CD4-positive, CD25-positive, alpha-beta regulatory T cell (primary cell): ENCODE results near the gene CETN3. TPM values are rescaled to one million over a fixed set of nuclear protein-coding genes. Genes with fewer than 3 reads are reported as not detected.
A peak's percentile ranks its signal among the peaks of the same experiment; 100 is the strongest.

ENCODE experiments used
- ATAC-seq, 2 donors: fragments of 150-1000 bp; cut with Tn5 transposase; one replicate each; pipeline ENCODE4 v1.10.0; 2021; ENCODE audit warnings: low read depth in 2 of 2, moderate number of reproducible peaks in 2 of 2, moderate library complexity in 1 of 2
- DNase-seq, 3 donors: peaks; one replicate each; pipeline versions ENCODE4 v3.0.0 to v3.0.0-alpha.2; 2012 to 2022; ENCODE audit warnings: mixed read lengths in 1 of 3
- H3K27ac ChIP-seq: one replicate; pipeline ENCODE4 v1.7.0; 2013; ENCODE audit warnings: mild to moderate bottlenecking, low read length; ENCODE audit not compliant: insufficient read depth, poor library complexity, severe bottlenecking
- H3K27me3 ChIP-seq: one replicate; pipeline ENCODE4 v1.7.0; 2013; ENCODE audit warnings: low read length; ENCODE audit not compliant: control insufficient read depth, insufficient read depth
- H3K36me3 ChIP-seq: one replicate; pipeline ENCODE4 v1.7.0; 2013; ENCODE audit warnings: mild to moderate bottlenecking, low read length, moderate library complexity; ENCODE audit not compliant: control insufficient read depth, insufficient read depth
- H3K4me1 ChIP-seq: 2 replicates; pipeline ENCODE4 v1.7.0; 2013; ENCODE audit warnings: mild to moderate bottlenecking, low read length; ENCODE audit not compliant: insufficient read depth, control insufficient read depth, poor library complexity, severe bottlenecking
- H3K4me3 ChIP-seq: one replicate; pipeline ENCODE4 v1.7.0; 2013; ENCODE audit warnings: low read depth, mild to moderate bottlenecking, low read length, moderate library complexity
- H3K9me3 ChIP-seq, 2 experiments: 1 replicate in 1 of 2; 2 replicates in 1 of 2; pipeline ENCODE4 v1.7.0; 2013; ENCODE audit warnings: low read length in 2 of 2, mild to moderate bottlenecking in 1 of 2, moderate library complexity in 1 of 2; ENCODE audit not compliant: control insufficient read depth in 2 of 2
- H3K27ac Mint-ChIP-seq, 3 donors: one replicate each; pipeline ENCODE4 v1.8.0; 2020 to 2022; ENCODE audit warnings: mild to moderate bottlenecking in 3 of 3, mixed read lengths in 3 of 3, moderate library complexity in 2 of 3
- H3K27me3 Mint-ChIP-seq: one replicate; pipeline ENCODE4 v1.8.0; 2022; ENCODE audit warnings: mild to moderate bottlenecking, mixed read lengths
- H3K36me3 Mint-ChIP-seq: one replicate; pipeline ENCODE4 v1.8.0; 2020; ENCODE audit warnings: mixed read lengths
- H3K4me1 Mint-ChIP-seq, 4 donors: one replicate each; pipeline ENCODE4 v1.8.0; 2020 to 2022; ENCODE audit warnings: mixed read lengths in 4 of 4, mild to moderate bottlenecking in 1 of 4
- H3K4me3 Mint-ChIP-seq, 4 donors: one replicate each; pipeline ENCODE4 v1.8.0; 2020 to 2022; ENCODE audit warnings: mild to moderate bottlenecking in 4 of 4, mixed read lengths in 4 of 4, moderate library complexity in 3 of 4
- H3K9me3 Mint-ChIP-seq, 7 donors: one replicate each; pipeline ENCODE4 v1.8.0; 2020 to 2022; ENCODE audit warnings: mixed read lengths in 7 of 7, mild to moderate bottlenecking in 3 of 7, moderate library complexity in 2 of 7
- polyA plus RNA-seq, 4 donors: library from polyadenylated mRNA; unstranded; fragments of 300-500 nt; fragmentation: Illumina TruSeq; gene quantifications; one replicate each; pipeline ENCODE4 v1.2.3, GENCODE V29; 2021
- total RNA-seq: library from RNA; stranded (reverse); gene quantifications from one replicate; pipeline ENCODE4 v1.2.3, GENCODE V29; 2022

The CETN3 gene
- total and polyA plus RNA-seq, 5 donors from 2014 or later = 5.2 to 31.0 (median 20.3) TPM

GRCh38 chr5:90421136-90421535, 11.6 kb upstream of the CETN3 start:
- ATAC-seq (no peak), DNase-seq (no peak)
- Mint-ChIP-seq H3K4me3 (no peak overlapping the region), H3K9me3 (peaks cover 0 to 1% (median 0%) of the 10 kb centered on the region in 7 donors), H3K27me3 (peaks cover 63% of the 10 kb centered on the region), H3K4me1 (no peaks in the 10 kb centered on the region), H3K36me3 (no peaks in the 10 kb centered on the region), H3K27ac (no peak overlapping the region)
- Histone ChIP-seq H3K27me3 (peaks cover 6% of the 10 kb centered on the region), H3K9me3 (no peaks in the 10 kb centered on the region), H3K27ac (no peak overlapping the region), H3K4me1 (no peaks in the 10 kb centered on the region), H3K36me3 (no peaks in the 10 kb centered on the region), H3K4me3 (no peak overlapping the region)

GRCh38 chr5:90418214-90418613, 8.7 kb upstream of the CETN3 start:
- Mint-ChIP-seq H3K4me3 (no peak overlapping the region), H3K9me3 (peaks cover 0 to 4% (median 0%) of the 10 kb centered on the region in 7 donors), H3K27me3 (peaks cover 41% of the 10 kb centered on the region), H3K36me3 (no peaks in the 10 kb centered on the region), H3K27ac (no peak overlapping the region), H3K4me1 (no peaks in the 10 kb centered on the region)
- ATAC-seq (no peak), DNase-seq (no peak)
- Histone ChIP-seq H3K36me3 (no peaks in the 10 kb centered on the region), H3K4me1 (no peaks in the 10 kb centered on the region), H3K27me3 (peaks cover 6% of the 10 kb centered on the region), H3K27ac (no peak overlapping the region), H3K4me3 (no peak overlapping the region), H3K9me3 (no peaks in the 10 kb centered on the region)

- ATAC-seq (no peak), DNase-seq (no peak)
- peaks cover 4 to 16% (median 14%) of the 10 kb centered on the region in 4 donors for H3K4me1 Mint-ChIP-seq
Observed at GRCh38 chr5:90410178-90410762, 714 bp upstream of the CETN3 start.

DNA sequence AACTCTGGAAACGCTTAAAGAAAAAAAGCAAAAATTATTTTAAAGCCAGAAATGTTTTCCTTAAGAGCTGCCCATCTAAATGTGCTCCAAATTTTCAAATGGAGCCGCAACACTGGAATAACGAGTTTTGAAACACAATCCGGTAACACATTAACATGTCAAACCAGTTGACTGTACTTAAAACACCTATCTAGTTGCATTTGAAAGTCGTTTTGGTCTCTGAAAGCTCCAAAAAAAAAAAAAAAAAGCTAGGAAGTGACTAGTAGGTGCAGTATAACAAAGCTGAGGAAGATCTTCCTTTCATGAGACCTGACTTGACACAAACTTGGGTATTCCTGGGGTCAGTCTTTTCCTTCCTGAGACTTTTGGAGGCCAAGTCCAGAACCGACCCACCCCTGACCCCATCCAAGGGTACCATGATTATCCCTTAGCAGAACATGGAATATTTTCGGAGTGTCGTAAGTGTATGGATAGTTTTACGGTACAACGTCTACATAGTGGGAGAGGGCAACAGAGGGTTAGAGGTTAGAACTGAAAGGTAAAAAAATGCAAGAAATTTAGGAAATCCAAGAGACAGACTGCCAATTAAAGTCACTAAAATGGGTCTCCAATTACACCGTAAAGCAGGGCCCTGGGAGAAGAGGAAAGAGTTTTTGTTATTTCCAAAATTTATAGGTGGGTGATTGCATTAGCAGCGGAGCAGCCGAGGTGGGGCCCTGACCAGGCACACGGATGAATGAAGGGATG, 812 bp downstream of the CETN3 start:
- no peak for ATAC-seq

More at GRCh38 chr5:90410178-90410762, 714 bp upstream of the CETN3 start:
- Histone ChIP-seq H3K4me1 (peaks cover 16% of the 10 kb centered on the region), H3K9me3 (no peaks in the 10 kb centered on the region), H3K4me3 (peak overlapping the region; percentile 89), H3K36me3 (peaks cover 7% of the 10 kb centered on the region), H3K27me3 (no peaks in the 10 kb centered on the region), H3K27ac (peak overlapping the region; percentile 96)
- H3K9me3 Mint-ChIP-seq = peaks cover 0 to 2% (median 0%) of the 10 kb centered on the region in 7 donors
- no peak overlapping the region for H3K27ac Mint-ChIP-seq
- H3K4me3 Mint-ChIP-seq = no peak overlapping the region
- H3K27me3 Mint-ChIP-seq = peaks cover 4% of the 10 kb centered on the region
- H3K36me3 Mint-ChIP-seq = peaks cover 8% of the 10 kb centered on the region

DNA sequence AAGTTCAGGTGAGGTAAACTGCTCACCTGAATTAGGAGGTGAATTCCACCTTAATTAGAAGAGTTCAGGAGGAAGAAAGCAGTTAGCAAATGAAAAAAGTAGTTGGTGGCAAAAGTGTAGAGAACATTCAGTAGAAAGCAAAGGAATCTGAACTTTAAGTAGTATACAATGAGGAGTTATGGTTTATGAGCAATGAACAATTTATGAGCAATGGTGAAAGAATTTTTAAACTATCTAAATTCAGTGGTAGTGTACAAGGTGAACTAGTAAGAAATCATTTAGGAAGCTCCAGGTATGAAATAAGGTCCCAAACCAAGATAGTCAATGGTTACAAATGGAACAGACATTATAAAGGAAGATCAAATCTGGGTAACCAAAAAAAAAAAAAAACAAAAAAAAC, 3.1 kb downstream of the CETN3 start:
- peaks cover 18% of the 10 kb centered on the region for H3K36me3 ChIP-seq
- H3K27me3 ChIP-seq = no peaks in the 10 kb centered on the region
- peaks cover 16% of the 10 kb centered on the region for H3K4me1 ChIP-seq
- Mint-ChIP-seq H3K27ac (no peak overlapping the region), H3K36me3 (peaks cover 20% of the 10 kb centered on the region), H3K4me1 (peaks cover 4 to 25% (median 17%) of the 10 kb centered on the region in 4 donors), H3K27me3 (no peaks in the 10 kb centered on the region), H3K9me3 (no peaks in the 10 kb centered on the region), H3K4me3 (peak overlapping the region in 2 of 4 donors; percentile 22 to 70)
- DNase-seq (no peak), ATAC-seq (no peak)
- no peak overlapping the region for H3K4me3 ChIP-seq
- no peaks in the 10 kb centered on the region for H3K9me3 ChIP-seq
- H3K27ac ChIP-seq = no peak overlapping the region

More for the DNA sequence above, 812 bp downstream of the CETN3 start:
- Mint-ChIP-seq H3K27me3 (no peaks in the 10 kb centered on the region), H3K36me3 (peaks cover 12% of the 10 kb centered on the region), H3K27ac (no peak overlapping the region), H3K9me3 (no peaks in the 10 kb centered on the region), H3K4me1 (peaks cover 4 to 20% (median 16%) of the 10 kb centered on the region in 4 donors), H3K4me3 (no peak overlapping the region)
- peaks cover 10% of the 10 kb centered on the region for H3K36me3 ChIP-seq
- peaks cover 16% of the 10 kb centered on the region for H3K4me1 ChIP-seq
- peak in 1 of 3 donors; percentile 6 for DNase-seq
- no peaks in the 10 kb centered on the region for H3K27me3 ChIP-seq
- peak overlapping the region; percentile 96 for H3K27ac ChIP-seq
- peak overlapping the region; percentile 95 for H3K4me3 ChIP-seq
- H3K9me3 ChIP-seq = no peaks in the 10 kb centered on the region

DNA sequence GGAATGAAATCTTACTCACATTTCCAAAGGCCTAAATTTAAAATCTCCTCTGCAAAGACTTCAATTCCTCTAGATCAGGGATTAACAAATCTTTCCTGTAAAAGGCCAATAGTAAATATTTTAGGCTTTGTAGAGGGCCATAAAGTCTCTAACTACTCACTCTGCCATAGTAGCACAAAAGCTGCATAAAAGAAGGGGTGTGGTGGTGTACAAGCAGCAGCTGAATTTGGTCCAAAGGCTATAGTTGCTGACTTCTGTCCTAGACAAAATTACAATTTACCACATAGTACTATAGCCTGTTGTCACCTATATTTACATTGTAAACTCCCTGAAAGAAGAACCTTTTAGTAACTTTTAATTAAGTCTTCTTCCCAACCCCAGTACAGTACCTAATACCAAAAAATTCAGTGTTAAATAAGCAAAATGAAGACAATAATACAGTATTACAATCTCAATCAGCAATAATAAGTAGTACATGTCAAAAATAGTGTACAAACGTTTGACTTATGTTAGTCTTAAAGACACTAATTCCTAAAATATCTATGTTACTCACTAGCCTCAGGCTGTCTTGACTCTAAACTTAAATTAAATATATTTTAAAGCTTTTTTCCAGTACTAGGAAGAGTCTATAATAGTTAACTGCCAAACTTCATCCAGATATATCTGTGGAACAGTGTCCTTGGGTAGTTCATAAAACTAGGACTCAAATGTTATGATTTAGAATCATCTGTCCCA, 6.9 kb downstream of the CETN3 start:
- no peak overlapping the region for H3K4me3 ChIP-seq
- H3K36me3 Mint-ChIP-seq = peaks cover 36% of the 10 kb centered on the region

GRCh38 chr5:90399251-90399650, 10.3 kb downstream of the CETN3 start:
- no peaks in the 10 kb centered on the region for H3K27me3 Mint-ChIP-seq
- ATAC-seq (no peak), DNase-seq (no peak)
- Histone ChIP-seq H3K9me3 (no peaks in the 10 kb centered on the region), H3K27ac (no peak overlapping the region), H3K27me3 (no peaks in the 10 kb centered on the region), H3K36me3 (peaks cover 14% of the 10 kb centered on the region), H3K4me1 (no peaks in the 10 kb centered on the region), H3K4me3 (no peak overlapping the region)
- peaks cover 4 to 17% (median 7%) of the 10 kb centered on the region in 4 donors for H3K4me1 Mint-ChIP-seq
- no peak overlapping the region for H3K27ac Mint-ChIP-seq
- H3K36me3 Mint-ChIP-seq = peaks cover 34% of the 10 kb centered on the region
- H3K9me3 Mint-ChIP-seq = no peaks in the 10 kb centered on the region
- H3K4me3 Mint-ChIP-seq = no peak overlapping the region

More for the DNA sequence above, 6.9 kb downstream of the CETN3 start:
- Mint-ChIP-seq H3K4me3 (no peak overlapping the region), H3K9me3 (no peaks in the 10 kb centered on the region), H3K27me3 (no peaks in the 10 kb centered on the region), H3K4me1 (peaks cover 9 to 29% (median 19%) of the 10 kb centered on the region in 4 donors), H3K27ac (peak overlapping the region in 1 of 3 donors; percentile 6)
- H3K9me3 ChIP-seq = no peaks in the 10 kb centered on the region
- ATAC-seq (no peak), DNase-seq (no peak)
- H3K27me3 ChIP-seq = no peaks in the 10 kb centered on the region
- H3K27ac ChIP-seq = no peak overlapping the region
- no peaks in the 10 kb centered on the region for H3K4me1 ChIP-seq
- H3K36me3 ChIP-seq = peaks cover 22% of the 10 kb centered on the region
